SU-DHL-6 (cell line): ENCODE data around the gene MUC6.

Experiments
- EZH2phosphoT487 ChIP-seq: fragments of 200-600 bp; sonication (generic), shearing (Covaris generic); conservative IDR thresholded peaks from 2 replicates; pipeline ENCODE4 v1.6.1; 2018; ENCODE audit warnings: mild to moderate bottlenecking, antibody characterized with exemption, low read length, moderate library complexity, mixed read lengths
- TF ChIP-seq, protein P1 (sequence below): fragments of 200-600 bp; sonication (generic); IDR thresholded peaks from one replicate; pipeline ENCODE4 v1.5.1; 2017; ENCODE audit warnings: antibody characterized with exemption, mild to moderate bottlenecking, low read length, moderate library complexity; ENCODE audit not compliant: insufficient read depth, poor library complexity, severe bottlenecking

GRCh38 chr11:997907-998306 lies 38.6 kb downstream of the MUC6 start:
- TF ChIP-seq, protein P1, sequence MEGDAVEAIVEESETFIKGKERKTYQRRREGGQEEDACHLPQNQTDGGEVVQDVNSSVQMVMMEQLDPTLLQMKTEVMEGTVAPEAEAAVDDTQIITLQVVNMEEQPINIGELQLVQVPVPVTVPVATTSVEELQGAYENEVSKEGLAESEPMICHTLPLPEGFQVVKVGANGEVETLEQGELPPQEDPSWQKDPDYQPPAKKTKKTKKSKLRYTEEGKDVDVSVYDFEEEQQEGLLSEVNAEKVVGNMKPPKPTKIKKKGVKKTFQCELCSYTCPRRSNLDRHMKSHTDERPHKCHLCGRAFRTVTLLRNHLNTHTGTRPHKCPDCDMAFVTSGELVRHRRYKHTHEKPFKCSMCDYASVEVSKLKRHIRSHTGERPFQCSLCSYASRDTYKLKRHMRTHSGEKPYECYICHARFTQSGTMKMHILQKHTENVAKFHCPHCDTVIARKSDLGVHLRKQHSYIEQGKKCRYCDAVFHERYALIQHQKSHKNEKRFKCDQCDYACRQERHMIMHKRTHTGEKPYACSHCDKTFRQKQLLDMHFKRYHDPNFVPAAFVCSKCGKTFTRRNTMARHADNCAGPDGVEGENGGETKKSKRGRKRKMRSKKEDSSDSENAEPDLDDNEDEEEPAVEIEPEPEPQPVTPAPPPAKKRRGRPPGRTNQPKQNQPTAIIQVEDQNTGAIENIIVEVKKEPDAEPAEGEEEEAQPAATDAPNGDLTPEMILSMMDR = no peak
- no peak for TF ChIP-seq EZH2phosphoT487
